ENCODE results near the gene HOXA13.

Gene HOXA13

GRCh38 chr7:27199849-27200760, at the start of gene HOXA13:
Gene HOXA13 (minus strand): TSS chr7:27200091. CDS start chr7:27200077, 14 bp downstream.
- Histone ChIP-seq H3K4me1 (ENCODE audit: control insufficient read depth in 5 of 5, insufficient read depth in 5 of 5, low read length in 5 of 5) (peaks cover 2 to 47% (median 40%) of the 10 kb centered on the region in 5 donors), H3K27ac (ENCODE audit: low read depth, low read length) (no peak within 1 kb of the TSS), H3K4me3 (ENCODE audit: low read depth in 1 of 5, low read length in 5 of 5) (peak within 1 kb of the TSS; percentile 43 to 60 (median 55)), H3K9me3 (ENCODE audit: control insufficient read depth in 5 of 5, low read length in 5 of 5) (no peaks in the 10 kb centered on the region), H3K27me3 (ENCODE audit: control insufficient read depth in 5 of 5, insufficient read depth in 4 of 5, low read length in 5 of 5) (peaks cover 73 to 88% (median 74%) of the 10 kb centered on the region in 5 donors), H3K9ac (ENCODE audit: low read length in 5 of 5) (peak within 1 kb of the TSS in 1 of 5 donors; percentile 2), H3K36me3 (ENCODE audit: control insufficient read depth in 5 of 5, insufficient read depth in 5 of 5, low read length in 5 of 5) (no peaks in the 10 kb centered on the region)

GRCh38 chr7:27248911-27249723, 49.2 kb upstream of the HOXA13 start:
- Histone ChIP-seq H3K9ac (ENCODE audit: low read length in 5 of 5) (no peak overlapping the region), H3K4me3 (ENCODE audit: low read depth in 1 of 5, low read length in 5 of 5) (no peak overlapping the region), H3K27ac (ENCODE audit: low read depth, low read length) (no peak overlapping the region), H3K9me3 (ENCODE audit: control insufficient read depth in 5 of 5, low read length in 5 of 5) (peaks cover 0 to 2% (median 0%) of the 10 kb centered on the region in 5 donors), H3K27me3 (ENCODE audit: control insufficient read depth in 5 of 5, insufficient read depth in 4 of 5, low read length in 5 of 5) (peaks cover 76 to 94% (median 88%) of the 10 kb centered on the region in 5 donors), H3K36me3 (ENCODE audit: control insufficient read depth in 5 of 5, insufficient read depth in 5 of 5, low read length in 5 of 5) (no peaks in the 10 kb centered on the region), H3K4me1 (ENCODE audit: control insufficient read depth in 5 of 5, insufficient read depth in 5 of 5, low read length in 5 of 5) (peaks cover 0 to 39% (median 31%) of the 10 kb centered on the region in 5 donors)

GRCh38 chr7:27248427-27248806, 48.5 kb upstream of the HOXA13 start:
- H3K4me3 ChIP-seq (ENCODE audit: low read depth in 1 of 5, low read length in 5 of 5), result no peak overlapping the region

GRCh38 chr7:27247452-27248426, 47.8 kb upstream of the HOXA13 start:
- peaks cover 90 to 99% (median 97%) of the 10 kb centered on the region in 5 donors for H3K27me3 ChIP-seq (ENCODE audit: control insufficient read depth in 5 of 5, insufficient read depth in 4 of 5, low read length in 5 of 5)
- peaks cover 0 to 52% (median 42%) of the 10 kb centered on the region in 5 donors for H3K4me1 ChIP-seq (ENCODE audit: control insufficient read depth in 5 of 5, insufficient read depth in 5 of 5, low read length in 5 of 5)
- H3K36me3 ChIP-seq (ENCODE audit: control insufficient read depth in 5 of 5, insufficient read depth in 5 of 5, low read length in 5 of 5), result no peaks in the 10 kb centered on the region
- peaks cover 0 to 2% (median 0%) of the 10 kb centered on the region in 5 donors for H3K9me3 ChIP-seq (ENCODE audit: control insufficient read depth in 5 of 5, low read length in 5 of 5)
- no peak overlapping the region for H3K27ac ChIP-seq (ENCODE audit: low read depth, low read length)
- H3K9ac ChIP-seq (ENCODE audit: low read length in 5 of 5), result no peak overlapping the region
- H3K4me3 ChIP-seq (ENCODE audit: low read depth in 1 of 5, low read length in 5 of 5), result no peak overlapping the region

More at GRCh38 chr7:27248427-27248806, 48.5 kb upstream of the HOXA13 start:
- H3K27ac ChIP-seq (ENCODE audit: low read depth, low read length), result no peak overlapping the region
- peaks cover 83 to 99% (median 95%) of the 10 kb centered on the region in 5 donors for H3K27me3 ChIP-seq (ENCODE audit: control insufficient read depth in 5 of 5, insufficient read depth in 4 of 5, low read length in 5 of 5)
- H3K9ac ChIP-seq (ENCODE audit: low read length in 5 of 5), result no peak overlapping the region
- H3K36me3 ChIP-seq (ENCODE audit: control insufficient read depth in 5 of 5, insufficient read depth in 5 of 5, low read length in 5 of 5), result no peaks in the 10 kb centered on the region
- H3K4me1 ChIP-seq (ENCODE audit: control insufficient read depth in 5 of 5, insufficient read depth in 5 of 5, low read length in 5 of 5), result peaks cover 0 to 46% (median 35%) of the 10 kb centered on the region in 5 donors
- H3K9me3 ChIP-seq (ENCODE audit: control insufficient read depth in 5 of 5, low read length in 5 of 5), result peaks cover 0 to 2% (median 0%) of the 10 kb centered on the region in 5 donors

GRCh38 chr7:27247000-27247399, 47.1 kb upstream of the HOXA13 start:
- H3K4me1 ChIP-seq (ENCODE audit: control insufficient read depth in 5 of 5, insufficient read depth in 5 of 5, low read length in 5 of 5), result peaks cover 0 to 54% (median 47%) of the 10 kb centered on the region in 5 donors
- no peak overlapping the region for H3K4me3 ChIP-seq (ENCODE audit: low read depth in 1 of 5, low read length in 5 of 5)
- peaks cover 90 to 99% (median 97%) of the 10 kb centered on the region in 5 donors for H3K27me3 ChIP-seq (ENCODE audit: control insufficient read depth in 5 of 5, insufficient read depth in 4 of 5, low read length in 5 of 5)

GRCh38 chr7:27245798-27246691, 46.2 kb upstream of the HOXA13 start:
- no peak overlapping the region for H3K9ac ChIP-seq (ENCODE audit: low read length in 5 of 5)
- peak overlapping the region in 4 of 5 donors; percentile 17 to 52 (median 42) for H3K4me3 ChIP-seq (ENCODE audit: low read depth in 1 of 5, low read length in 5 of 5)
- H3K4me1 ChIP-seq (ENCODE audit: control insufficient read depth in 5 of 5, insufficient read depth in 5 of 5, low read length in 5 of 5), result peaks cover 0 to 44% (median 37%) of the 10 kb centered on the region in 5 donors

More at GRCh38 chr7:27247000-27247399, 47.1 kb upstream of the HOXA13 start:
- H3K9ac ChIP-seq (ENCODE audit: low read length in 5 of 5), result no peak overlapping the region
- no peak overlapping the region for H3K27ac ChIP-seq (ENCODE audit: low read depth, low read length)
- peaks cover 0 to 2% (median 0%) of the 10 kb centered on the region in 5 donors for H3K9me3 ChIP-seq (ENCODE audit: control insufficient read depth in 5 of 5, low read length in 5 of 5)
- H3K36me3 ChIP-seq (ENCODE audit: control insufficient read depth in 5 of 5, insufficient read depth in 5 of 5, low read length in 5 of 5), result no peaks in the 10 kb centered on the region

GRCh38 chr7:27245124-27245797, 45.4 kb upstream of the HOXA13 start:
- Histone ChIP-seq H3K27me3 (ENCODE audit: control insufficient read depth in 5 of 5, insufficient read depth in 4 of 5, low read length in 5 of 5) (peaks cover 94 to 100% (median 97%) of the 10 kb centered on the region in 5 donors), H3K4me3 (ENCODE audit: low read depth in 1 of 5, low read length in 5 of 5) (peak overlapping the region in 4 of 5 donors; percentile 17 to 52 (median 42)), H3K4me1 (ENCODE audit: control insufficient read depth in 5 of 5, insufficient read depth in 5 of 5, low read length in 5 of 5) (peaks cover 0 to 44% (median 36%) of the 10 kb centered on the region in 5 donors)

More at GRCh38 chr7:27245798-27246691, 46.2 kb upstream of the HOXA13 start:
- Histone ChIP-seq H3K9me3 (ENCODE audit: control insufficient read depth in 5 of 5, low read length in 5 of 5) (peaks cover 0 to 2% (median 0%) of the 10 kb centered on the region in 5 donors), H3K27ac (ENCODE audit: low read depth, low read length) (no peak overlapping the region), H3K36me3 (ENCODE audit: control insufficient read depth in 5 of 5, insufficient read depth in 5 of 5, low read length in 5 of 5) (no peaks in the 10 kb centered on the region), H3K27me3 (ENCODE audit: control insufficient read depth in 5 of 5, insufficient read depth in 4 of 5, low read length in 5 of 5) (peaks cover 93 to 100% (median 98%) of the 10 kb centered on the region in 5 donors)

GRCh38 chr7:27244488-27245123, 44.7 kb upstream of the HOXA13 start:
- Histone ChIP-seq H3K36me3 (ENCODE audit: control insufficient read depth in 5 of 5, insufficient read depth in 5 of 5, low read length in 5 of 5) (no peaks in the 10 kb centered on the region), H3K9ac (ENCODE audit: low read length in 5 of 5) (no peak overlapping the region), H3K4me3 (ENCODE audit: low read depth in 1 of 5, low read length in 5 of 5) (peak overlapping the region in 2 of 5 donors; percentile 26 to 52), H3K27ac (ENCODE audit: low read depth, low read length) (no peak overlapping the region), H3K9me3 (ENCODE audit: control insufficient read depth in 5 of 5, low read length in 5 of 5) (peaks cover 0 to 2% (median 0%) of the 10 kb centered on the region in 5 donors), H3K4me1 (ENCODE audit: control insufficient read depth in 5 of 5, insufficient read depth in 5 of 5, low read length in 5 of 5) (peaks cover 0 to 48% (median 36%) of the 10 kb centered on the region in 5 donors), H3K27me3 (ENCODE audit: control insufficient read depth in 5 of 5, insufficient read depth in 4 of 5, low read length in 5 of 5) (peaks cover 94 to 100% (median 97%) of the 10 kb centered on the region in 5 donors)

More at GRCh38 chr7:27245124-27245797, 45.4 kb upstream of the HOXA13 start:
- no peak overlapping the region for H3K9ac ChIP-seq (ENCODE audit: low read length in 5 of 5)
- H3K27ac ChIP-seq (ENCODE audit: low read depth, low read length), result no peak overlapping the region
- no peaks in the 10 kb centered on the region for H3K36me3 ChIP-seq (ENCODE audit: control insufficient read depth in 5 of 5, insufficient read depth in 5 of 5, low read length in 5 of 5)
- H3K9me3 ChIP-seq (ENCODE audit: control insufficient read depth in 5 of 5, low read length in 5 of 5), result peaks cover 0 to 2% (median 0%) of the 10 kb centered on the region in 5 donors

Data from subcutaneous abdominal adipose tissue (tissue), 5 donors.